HTR-8/SVneo (cell line): ENCODE results near the gene AFF1.

Experiments used
- DNase-seq: peaks from one replicate; pipeline ENCODE4 v3.0.0; 2011; ENCODE audit warnings: low spot score, mixed read lengths; ENCODE audit not compliant: insufficient read length
- FAIRE-seq: peaks from 2 replicates; lab custom pipeline; 2011; peaks lifted over from hg19 to GRCh38; lab: Jason Lieb, UNC

AFF1 gene

DNA sequence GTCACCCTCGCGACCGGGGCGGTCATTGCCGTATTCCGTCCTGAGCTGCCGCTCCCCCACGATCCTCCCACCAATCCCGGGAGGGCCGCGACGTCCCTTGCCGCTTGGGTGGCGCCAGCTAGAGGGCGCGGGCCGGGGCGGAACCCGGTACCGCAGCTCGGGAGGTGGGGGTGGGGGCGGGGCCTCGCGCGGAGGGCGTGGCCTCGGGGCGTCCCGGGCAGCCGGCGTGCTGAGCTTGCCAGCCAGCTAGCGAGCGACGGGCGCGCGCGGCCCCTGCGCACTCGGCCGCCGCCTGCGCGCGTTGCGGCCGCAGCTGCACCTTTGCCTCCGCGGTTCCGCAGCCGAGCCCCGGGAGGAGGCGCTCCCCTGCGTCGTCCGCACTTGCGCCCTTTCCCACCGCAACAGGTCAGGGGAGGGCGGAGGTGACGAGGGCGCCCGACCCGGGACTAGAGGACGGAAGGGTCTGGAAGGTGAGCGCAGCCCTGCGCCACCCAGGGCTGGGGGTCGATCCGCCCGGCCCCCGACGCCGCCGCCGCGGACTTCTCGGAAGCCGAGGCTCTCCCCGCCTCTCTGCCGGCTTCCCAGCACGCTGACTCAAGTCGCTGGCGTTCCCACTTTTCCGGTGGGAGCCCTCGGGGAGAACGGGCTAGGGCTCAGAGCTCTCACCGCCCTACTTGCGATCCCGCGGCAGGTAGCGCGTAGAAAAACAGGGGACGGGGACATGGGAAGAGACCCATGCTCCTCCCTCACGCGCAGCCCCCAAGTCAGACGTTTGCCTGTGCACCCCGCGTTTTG lies at the start of gene AFF1:
TSS of gene AFF1 (plus strand) at position 241 of the 795 bp plus-strand sequence. CDS start 13,523 bp downstream, outside the sequence.
- DNase-seq = peak; percentile 60
- FAIRE-seq = peak; percentile 68

- FAIRE-seq = no peak
Observed at GRCh38 chr4:86890790-86891189, 44.0 kb upstream of the AFF1 start.

GRCh38 chr4:86891762-86892635 lies 42.8 kb upstream of the AFF1 start, which contains the start of gene C4orf36:
Gene C4orf36 (minus strand): TSS chr4:86892422. CDS start chr4:86891520, 902 bp downstream.
- peak; percentile 39 for DNase-seq

More at GRCh38 chr4:86890790-86891189, 44.0 kb upstream of the AFF1 start:
- no peak for DNase-seq

GRCh38 chr4:86892636-86892960 lies 42.2 kb upstream of the AFF1 start:
- DNase-seq (no peak), FAIRE-seq (no peak)

More at GRCh38 chr4:86891762-86892635, 42.8 kb upstream of the AFF1 start, which contains the start of gene C4orf36:
- FAIRE-seq = no peak

GRCh38 chr4:86893136-86893535 lies 41.7 kb upstream of the AFF1 start:
- no peak for DNase-seq

GRCh38 chr4:86894455-86894854 lies 40.4 kb upstream of the AFF1 start:
- DNase-seq (no peak), FAIRE-seq (no peak)

More at GRCh38 chr4:86893136-86893535, 41.7 kb upstream of the AFF1 start:
- no peak for FAIRE-seq

DNA sequence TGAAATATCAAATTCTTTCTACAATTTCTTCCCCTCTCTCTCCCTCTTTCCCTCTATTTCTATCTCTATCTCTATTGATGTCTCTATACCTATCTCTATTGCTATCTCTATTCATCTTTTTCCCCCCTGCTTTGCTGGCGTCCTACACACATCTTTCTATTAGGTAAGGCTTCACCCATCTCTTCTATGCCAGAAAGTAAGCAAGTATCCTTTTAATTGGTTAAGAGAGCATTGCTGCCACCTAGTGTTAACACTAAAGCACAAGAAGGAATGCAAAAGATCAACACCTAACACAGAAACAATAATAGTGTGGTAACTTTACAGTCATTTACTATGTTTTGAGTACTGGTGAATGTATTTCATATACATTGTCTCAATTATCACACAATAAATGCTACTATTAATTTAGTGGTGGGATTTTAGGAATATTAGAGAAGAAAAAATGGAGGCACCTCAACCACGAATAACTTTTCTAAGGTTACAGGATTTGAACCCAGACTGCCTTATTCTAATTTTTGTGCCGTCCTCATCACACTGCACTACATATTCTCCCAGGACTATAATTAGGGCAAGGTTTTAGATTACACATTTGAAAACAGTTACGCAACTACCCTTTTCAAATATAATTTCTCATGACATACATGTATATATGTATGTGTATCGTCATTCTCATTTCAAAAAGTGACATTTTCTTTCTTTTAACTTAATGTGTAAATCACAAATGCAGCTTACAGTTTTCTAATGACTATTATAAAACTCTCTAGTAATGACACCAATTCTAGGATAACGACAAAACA lies 38.9 kb upstream of the AFF1 start:
- DNase-seq (peak; percentile 45), FAIRE-seq (no peak)

GRCh38 chr4:86896596-86896995 lies 38.2 kb upstream of the AFF1 start:
- FAIRE-seq (no peak), DNase-seq (no peak)

DNA sequence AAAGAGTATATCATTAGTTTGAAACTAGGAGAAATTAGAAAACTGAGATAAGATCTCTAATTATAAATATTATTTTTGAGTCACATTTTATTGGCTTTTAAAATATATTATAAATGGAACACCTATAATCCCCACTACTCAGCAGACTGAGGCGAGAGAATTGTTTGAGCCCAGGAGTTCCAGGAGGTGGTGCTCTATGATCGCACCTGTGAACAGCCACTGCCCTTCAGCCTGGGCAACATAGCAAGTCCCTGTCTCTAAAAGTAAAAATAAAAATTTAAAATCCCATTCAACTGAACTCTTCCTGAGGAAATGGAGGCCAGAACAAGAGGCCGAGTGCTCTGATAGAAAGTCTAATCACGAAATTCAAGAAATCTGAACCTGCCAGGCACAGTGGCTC lies 36.2 kb upstream of the AFF1 start:
- no peak for FAIRE-seq
- DNase-seq = no peak

DNA sequence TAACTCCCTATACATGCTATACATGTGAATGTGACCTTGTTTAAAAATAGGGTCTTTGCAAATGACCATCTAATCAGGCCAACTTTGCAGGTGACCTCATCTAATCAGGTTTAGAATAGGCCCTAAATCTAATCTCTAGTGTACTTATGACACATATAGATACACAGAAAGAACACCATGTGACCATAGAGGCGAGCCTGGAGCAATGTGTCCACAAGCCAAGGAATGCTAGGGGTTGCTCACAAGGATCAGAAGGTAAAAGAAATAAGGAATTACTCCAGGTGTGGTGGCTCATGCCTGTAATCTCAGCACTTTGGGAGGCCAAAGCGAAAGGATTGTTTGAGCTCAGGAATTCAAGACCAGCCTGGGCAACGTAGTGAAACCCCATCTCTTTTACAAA lies 32.9 kb upstream of the AFF1 start:
- FAIRE-seq = no peak
- no peak for DNase-seq

DNA sequence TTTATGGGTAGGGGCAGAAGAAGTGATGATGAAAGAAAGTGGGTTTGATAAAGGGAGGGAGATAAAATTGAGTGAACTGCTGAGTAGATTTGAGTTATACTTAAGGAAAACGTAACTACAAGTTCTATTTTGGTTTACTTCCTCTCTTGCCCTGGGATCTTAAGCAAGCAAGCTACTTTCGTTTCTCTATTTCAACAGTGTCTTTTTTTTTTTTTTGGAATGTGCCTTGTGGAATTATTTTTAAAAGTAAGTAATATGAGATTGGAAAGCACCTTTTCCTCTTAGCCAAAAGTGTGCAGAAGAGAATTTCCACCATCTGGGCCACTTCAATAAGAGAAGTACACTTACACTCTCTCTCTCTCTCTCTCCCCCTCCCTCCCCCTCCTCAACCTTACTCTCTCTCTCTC lies 26.6 kb upstream of the AFF1 start:
- DNase-seq (no peak), FAIRE-seq (no peak)

GRCh38 chr4:86909546-86910295 lies 25.1 kb upstream of the AFF1 start:
- FAIRE-seq = no peak
- DNase-seq = no peak

DNA sequence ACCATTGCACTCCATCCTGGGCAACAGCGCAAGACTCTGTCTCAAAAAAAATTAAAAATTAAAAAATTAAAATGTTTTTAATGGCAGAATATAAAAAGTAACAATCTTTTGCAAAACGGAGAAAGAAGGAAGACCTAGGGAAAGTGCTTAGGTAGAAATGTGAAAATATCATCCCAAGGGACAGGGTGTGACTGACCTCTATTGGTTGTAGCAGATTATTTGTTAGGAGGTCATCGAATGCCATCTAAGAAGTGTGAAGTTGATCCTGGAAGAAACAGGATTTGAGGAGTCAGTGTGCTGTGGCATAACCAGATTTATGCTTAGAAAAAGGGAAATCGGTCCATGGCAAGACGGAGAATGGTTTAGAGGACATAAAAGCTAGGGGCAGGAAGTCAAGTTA lies 24.4 kb upstream of the AFF1 start:
- no peak for FAIRE-seq
- DNase-seq = no peak

DNA sequence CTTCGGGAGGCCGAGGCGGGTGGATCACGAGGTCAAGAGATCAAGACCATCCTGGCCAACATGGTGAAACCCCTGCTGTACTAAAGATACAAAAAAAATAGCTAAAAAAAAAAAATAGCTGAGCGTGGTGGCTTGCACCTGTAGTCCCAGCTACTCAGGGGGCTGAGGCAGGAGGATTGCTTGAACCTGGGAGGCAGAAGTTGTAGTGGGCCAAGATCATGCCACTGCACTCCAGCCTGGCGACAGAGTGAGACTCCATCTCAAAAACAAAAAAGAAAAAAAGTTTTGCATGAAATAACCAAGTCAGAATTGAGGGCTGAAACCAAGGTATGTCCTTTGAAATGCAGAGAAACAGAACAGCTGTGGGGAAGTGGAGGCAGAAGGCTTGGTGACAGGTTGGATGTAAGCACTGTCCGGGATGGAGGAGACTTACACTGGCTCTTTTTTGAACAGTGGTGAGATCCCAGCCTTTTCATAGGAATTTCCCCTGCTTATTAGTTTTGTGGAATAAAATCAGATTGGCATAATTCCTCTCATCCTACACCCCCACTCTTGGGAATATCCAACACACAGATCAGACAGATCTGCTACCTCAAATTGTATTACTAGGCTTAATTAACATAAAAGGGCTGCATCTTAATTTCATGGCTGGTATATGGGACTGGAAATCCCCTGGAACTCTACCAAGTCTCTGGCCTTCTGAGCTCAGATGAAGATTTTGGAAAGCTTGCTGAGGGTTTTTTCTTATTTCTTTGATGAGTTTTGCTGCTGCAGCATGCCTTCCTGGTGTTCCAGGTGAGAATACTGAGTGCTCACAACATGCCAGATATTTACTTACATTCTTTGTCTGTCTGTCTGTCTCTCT lies 23.8 kb upstream of the AFF1 start:
- FAIRE-seq (no peak), DNase-seq (no peak)

DNA sequence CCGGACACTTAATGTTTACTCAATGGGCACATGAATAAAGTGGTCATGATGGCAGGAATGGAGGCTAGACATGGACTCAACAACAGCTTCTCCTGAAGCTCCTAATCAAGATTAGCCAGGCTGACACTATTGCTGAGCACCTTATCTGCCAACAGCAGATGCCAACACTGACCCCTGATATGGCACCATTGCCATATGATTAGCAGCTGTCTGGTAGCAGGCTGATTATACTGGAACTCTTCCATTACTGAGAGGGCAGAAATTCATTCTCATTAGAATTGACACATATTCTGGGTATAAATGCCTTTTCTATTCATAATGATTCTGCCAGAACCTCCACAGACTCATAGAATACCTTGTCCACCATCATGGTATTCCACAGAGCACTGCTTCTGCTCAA lies 18.4 kb upstream of the AFF1 start:
- DNase-seq (no peak), FAIRE-seq (no peak)

GRCh38 chr4:86917212-86918039 lies 17.4 kb upstream of the AFF1 start:
- no peak for FAIRE-seq

GRCh38 chr4:86918539-86919072 lies 16.2 kb upstream of the AFF1 start:
- DNase-seq = no peak
- no peak for FAIRE-seq

More at GRCh38 chr4:86917212-86918039, 17.4 kb upstream of the AFF1 start:
- no peak for DNase-seq
